Astrocyte (in vitro differentiated cells and primary cell): ENCODE measurements around the gene SH3GL2.

Experiments
- CTCF ChIP-seq: IDR thresholded peaks from 2 replicates; pipeline ENCODE4 v1.5.1; 2011; ENCODE audit warnings: low read depth, mild to moderate bottlenecking, inconsistent platforms, low read length, moderate library complexity; ENCODE audit not compliant: insufficient read depth
- EZH2 ChIP-seq: IDR thresholded peaks from 2 replicates; pipeline ENCODE4 v1.6.1; 2012; ENCODE audit warnings: mild to moderate bottlenecking, low read length, inconsistent platforms; ENCODE audit not compliant: insufficient read depth

GRCh38 chr9:17734674-17735073, 155.8 kb downstream of the SH3GL2 start:
- TF ChIP-seq CTCF (no peak), EZH2 (no peak)
